ENCODE data around the gene NTRK2.

NTRK2 gene

GRCh38 chr9:84949971-84950370 lies 280.4 kb downstream of the NTRK2 start:
- no peak for DNase-seq

GRCh38 chr9:84950879-84951811 lies 281.6 kb downstream of the NTRK2 start:
- DNase-seq, result no peak

DNA sequence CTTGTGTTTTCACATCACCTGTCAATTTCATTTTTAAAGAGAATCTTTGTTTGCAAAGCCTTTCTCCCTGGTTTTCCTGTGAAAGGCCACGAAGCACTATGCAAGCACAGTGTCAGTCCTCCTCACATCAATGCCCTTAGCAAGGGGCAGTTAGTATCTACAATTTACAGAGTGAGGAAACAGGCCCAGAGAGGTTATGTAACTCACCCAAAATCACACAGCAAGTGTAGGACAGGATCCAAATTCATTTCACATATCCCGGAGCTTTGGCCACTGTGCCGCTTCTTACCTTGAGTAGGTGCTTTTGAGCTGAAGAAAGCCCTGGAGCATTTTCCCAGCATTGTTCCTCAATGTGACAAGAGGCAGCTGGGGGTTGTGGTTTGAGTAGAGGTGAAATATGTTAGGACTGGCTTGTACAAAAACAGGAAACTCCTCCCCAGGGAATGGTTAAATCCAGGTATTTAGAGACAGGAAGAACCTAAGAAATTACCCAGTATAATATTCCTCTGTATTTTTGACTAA lies 283.8 kb downstream of the NTRK2 start:
- no peak for DNase-seq

GRCh38 chr9:84953797-84954705 lies 284.5 kb downstream of the NTRK2 start:
- DNase-seq, result no peak

- DNase-seq, result no peak
Measured at GRCh38 chr9:84955155-84955554, 285.6 kb downstream of the NTRK2 start.

DNA sequence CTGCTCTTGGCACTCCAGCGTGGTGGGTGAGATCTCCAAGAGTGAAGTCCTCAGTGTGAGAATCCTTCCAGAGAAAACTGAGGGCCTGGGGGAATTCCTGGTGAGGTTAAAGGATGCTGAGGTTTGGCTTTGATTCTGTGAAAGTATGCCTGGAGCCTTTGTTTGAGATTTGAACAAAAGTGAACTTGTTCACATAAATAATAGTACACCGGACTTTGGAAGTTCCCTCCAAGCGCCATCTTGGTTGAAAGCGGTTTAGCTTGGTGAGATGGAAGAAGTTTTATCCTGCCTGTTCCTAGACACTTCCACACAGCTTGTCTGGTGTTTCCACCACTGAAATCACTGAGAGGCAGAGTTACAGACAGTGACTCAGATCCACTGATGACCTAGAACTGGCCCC lies 286.4 kb downstream of the NTRK2 start:
- no peak for DNase-seq

- no peak for DNase-seq
Measured at GRCh38 chr9:84959339-84959738, 289.8 kb downstream of the NTRK2 start.

DNA sequence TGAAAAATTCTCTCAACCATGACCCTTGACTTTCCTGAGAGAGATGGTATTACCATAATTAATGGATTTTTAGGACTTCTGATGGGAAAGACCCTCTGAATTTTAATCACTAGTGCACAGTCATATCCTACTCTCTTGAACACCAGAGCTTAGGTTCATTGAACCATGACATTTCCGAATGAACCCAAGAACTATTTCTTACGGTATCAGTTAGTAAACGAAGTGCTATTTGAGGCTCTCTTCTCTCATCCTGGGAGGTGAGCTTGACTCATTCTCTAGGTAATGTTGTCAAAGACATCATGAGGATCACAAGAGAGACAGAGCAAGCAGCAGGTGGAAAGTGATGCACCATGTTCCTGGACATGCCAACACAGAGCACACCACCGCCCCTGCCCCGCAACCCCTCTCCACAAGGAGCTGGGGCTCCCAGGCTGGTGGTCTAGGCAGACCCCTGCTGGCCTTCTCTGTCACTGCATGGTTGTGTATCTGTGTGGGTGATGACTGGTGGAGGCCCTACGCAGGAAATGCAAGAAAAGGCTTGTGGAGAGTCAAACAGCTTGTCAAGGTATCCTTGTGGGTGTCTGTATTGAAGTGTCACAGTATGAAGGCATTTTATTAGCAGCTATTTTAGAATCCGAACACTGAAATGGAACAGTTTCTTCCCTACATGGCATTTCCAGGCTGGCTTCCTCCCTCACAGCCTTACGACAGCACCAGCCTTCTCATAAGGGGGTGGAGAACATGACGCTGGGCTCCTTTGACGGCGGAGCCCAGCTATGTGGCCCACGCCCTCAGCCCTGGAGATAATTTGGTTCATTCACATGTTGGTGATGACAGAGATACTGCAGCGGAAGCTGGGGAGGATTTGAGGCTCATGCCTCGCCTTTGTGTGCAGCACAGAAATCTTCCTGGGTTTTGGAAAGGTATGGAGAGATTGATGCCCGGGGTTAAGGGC lies 297.6 kb downstream of the NTRK2 start:
- no peak for DNase-seq

DNA sequence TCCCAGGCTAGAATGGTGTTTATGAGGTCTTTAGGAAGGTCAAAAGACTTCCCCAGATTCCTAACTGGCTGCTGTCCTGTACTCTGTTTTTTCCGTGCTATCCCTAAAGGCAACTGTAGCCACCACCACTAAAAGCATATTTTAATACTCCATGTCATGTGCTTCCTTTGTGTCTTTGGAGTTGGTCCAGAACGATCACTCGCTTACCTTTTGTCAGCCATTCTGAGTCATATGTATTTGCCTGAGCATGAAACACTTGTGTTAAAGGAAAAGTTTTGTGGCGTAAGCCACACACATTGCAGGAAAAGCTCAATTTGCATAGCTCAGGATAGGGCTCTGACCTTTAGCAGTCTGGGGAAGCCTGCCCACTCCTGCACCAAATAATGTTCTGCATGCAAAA lies 299.6 kb downstream of the NTRK2 start:
- DNase-seq, result no peak

- DNase-seq, result no peak
Measured at GRCh38 chr9:84969736-84970135, 300.2 kb downstream of the NTRK2 start.

- DNase-seq, result no peak
Measured at GRCh38 chr9:84970432-84970831, 300.9 kb downstream of the NTRK2 start.

GRCh38 chr9:84971571-84971970 lies 302.0 kb downstream of the NTRK2 start:
- DNase-seq, result no peak

DNA sequence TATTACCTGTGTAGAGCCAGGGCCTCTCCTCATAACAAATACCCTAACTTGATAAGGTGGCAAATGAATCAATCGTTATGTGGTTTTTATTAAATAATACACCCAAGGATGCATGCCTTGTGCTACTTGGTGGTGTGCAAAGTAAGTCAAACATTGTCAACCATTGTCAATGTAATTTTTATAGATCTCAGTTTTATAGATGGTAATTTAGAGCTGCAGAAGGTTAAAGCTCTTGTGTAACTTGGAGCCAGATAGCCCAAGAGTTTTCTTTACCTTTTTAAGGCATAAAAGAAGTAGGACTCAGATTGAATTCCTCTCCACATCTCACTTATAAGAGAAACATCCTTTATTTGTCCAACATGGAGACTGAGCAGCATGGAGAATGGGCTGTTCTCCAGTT lies 304.7 kb downstream of the NTRK2 start:
- no peak for DNase-seq

GRCh38 chr9:84974855-84975254 lies 305.3 kb downstream of the NTRK2 start:
- DNase-seq, result no peak

- DNase-seq, result no peak
Measured at GRCh38 chr9:84975926-84976325, 306.4 kb downstream of the NTRK2 start.

- no peak for DNase-seq
Measured at GRCh38 chr9:84978661-84979060, 309.1 kb downstream of the NTRK2 start.

GRCh38 chr9:84983749-84984148 lies 314.2 kb downstream of the NTRK2 start:
- no peak for DNase-seq

GRCh38 chr9:84988621-84989020 lies 319.1 kb downstream of the NTRK2 start:
- no peak for DNase-seq

GRCh38 chr9:84990416-84990815 lies 320.9 kb downstream of the NTRK2 start:
- no peak for DNase-seq

DNA sequence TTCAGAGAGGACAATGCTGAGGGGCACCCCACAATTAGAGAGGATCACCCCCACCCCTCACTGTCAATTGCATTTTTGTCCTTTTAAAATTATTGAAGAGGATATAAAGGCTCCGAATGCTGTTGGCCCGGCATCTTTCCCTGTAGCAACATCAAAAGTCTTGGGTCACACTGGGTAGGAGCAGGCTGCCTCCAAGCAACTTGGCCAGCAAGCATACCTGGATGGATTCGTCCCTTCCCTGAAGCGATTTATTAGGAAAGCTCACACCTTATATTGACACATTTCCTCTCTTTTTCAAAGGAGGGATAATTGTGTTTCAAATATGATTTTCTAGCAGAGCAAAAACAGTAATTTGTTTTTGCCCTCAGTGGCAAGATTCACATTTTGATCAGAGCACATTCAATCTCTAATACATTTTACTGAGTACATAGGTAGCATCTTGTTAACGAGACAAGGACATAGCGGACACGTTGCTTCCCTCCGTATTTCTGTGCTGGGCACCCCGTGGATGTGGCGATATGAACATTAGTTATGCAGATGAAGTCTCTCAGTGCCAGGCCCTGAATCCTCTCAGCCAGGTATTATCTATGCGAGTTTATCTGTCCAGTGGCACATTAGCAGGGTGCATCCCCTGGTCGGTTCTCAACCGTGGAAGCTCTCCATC lies 321.5 kb downstream of the NTRK2 start:
- no peak for DNase-seq

DNA sequence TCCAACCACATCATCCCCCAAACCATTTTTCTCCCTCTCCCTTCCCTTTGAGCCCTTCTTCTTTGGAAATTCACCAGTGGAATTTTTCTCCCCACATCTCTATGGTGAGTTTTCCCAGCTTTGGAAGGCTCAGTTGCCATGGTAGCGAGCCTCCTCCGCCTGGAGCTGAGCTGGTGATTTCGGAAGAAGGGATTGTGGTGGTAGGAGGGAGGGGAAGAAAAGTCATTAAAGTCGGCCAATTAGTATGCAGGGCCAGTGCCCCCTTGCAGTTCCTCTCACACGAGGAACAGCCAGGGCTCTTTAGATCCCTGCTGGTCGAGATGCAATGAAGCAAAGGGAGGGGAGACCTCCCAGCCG lies 322.0 kb downstream of the NTRK2 start:
- DNase-seq, result no peak

DNA sequence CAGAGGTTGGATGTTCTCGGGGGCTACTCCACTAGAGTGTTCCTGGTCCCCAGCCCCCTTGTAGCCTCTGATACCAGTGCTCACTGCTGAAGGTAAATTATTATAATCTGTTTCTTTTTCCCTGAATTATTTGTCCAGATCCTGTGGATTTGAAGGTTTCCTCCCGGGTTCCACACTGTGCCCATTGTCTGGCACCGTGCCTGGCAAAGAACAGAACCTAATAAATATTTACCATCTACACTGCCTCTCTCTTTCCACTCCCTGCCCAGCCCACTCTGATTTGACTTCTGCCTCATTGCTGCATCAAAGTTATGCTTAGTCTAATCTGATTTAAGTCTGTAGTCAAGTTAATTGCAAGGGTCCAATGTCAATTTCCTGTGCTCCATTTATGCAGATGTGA lies 322.9 kb downstream of the NTRK2 start:
- no peak for DNase-seq
